ENCODE data around the gene MICA.

DNA sequence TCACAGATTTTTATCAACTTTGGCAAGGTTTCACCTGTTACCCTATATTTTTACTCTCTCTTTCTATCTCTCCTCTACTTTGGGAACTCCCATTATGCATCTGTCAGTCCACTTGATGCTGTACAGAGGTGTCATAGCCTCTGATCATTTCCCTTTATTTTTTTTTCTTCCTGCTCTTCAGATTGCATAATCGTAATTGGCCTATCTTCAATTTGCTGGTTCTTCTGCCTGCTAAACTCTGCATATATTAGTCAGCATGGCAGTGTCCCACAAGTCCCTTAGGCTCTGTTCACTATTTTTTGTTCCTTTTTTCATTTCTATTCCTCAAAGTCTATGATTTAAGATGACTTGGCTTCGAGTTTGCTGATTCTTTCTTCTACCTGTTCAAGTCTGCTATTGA, 49.9 kb downstream of the MICA start:
- TF ChIP-seq, protein P1, sequence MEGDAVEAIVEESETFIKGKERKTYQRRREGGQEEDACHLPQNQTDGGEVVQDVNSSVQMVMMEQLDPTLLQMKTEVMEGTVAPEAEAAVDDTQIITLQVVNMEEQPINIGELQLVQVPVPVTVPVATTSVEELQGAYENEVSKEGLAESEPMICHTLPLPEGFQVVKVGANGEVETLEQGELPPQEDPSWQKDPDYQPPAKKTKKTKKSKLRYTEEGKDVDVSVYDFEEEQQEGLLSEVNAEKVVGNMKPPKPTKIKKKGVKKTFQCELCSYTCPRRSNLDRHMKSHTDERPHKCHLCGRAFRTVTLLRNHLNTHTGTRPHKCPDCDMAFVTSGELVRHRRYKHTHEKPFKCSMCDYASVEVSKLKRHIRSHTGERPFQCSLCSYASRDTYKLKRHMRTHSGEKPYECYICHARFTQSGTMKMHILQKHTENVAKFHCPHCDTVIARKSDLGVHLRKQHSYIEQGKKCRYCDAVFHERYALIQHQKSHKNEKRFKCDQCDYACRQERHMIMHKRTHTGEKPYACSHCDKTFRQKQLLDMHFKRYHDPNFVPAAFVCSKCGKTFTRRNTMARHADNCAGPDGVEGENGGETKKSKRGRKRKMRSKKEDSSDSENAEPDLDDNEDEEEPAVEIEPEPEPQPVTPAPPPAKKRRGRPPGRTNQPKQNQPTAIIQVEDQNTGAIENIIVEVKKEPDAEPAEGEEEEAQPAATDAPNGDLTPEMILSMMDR (IDR thresholded peaks at IDR 0.05), result no peak
- TF ChIP-seq POLR2A (IDR thresholded peaks at IDR 0.05), result no peak

All from body of pancreas (tissue), 4 donors.